Measurements from ENCODE around the gene TXNDC16.

Gene TXNDC16

GRCh38 chr14:52395728-52396127 lies 156.6 kb downstream of the TXNDC16 start:
- in situ Hi-C loops (cut with HindIII; ENCODE audit: low sequenced_read_pairs), result no loop called here

GRCh38 chr14:52391881-52392615 lies 160.3 kb downstream of the TXNDC16 start:
- TF ChIP-seq CTCF (IDR thresholded peaks at IDR 0.05; ENCODE audit: low read depth, low read length, missing control alignments), result no peak
- in situ Hi-C loops (cut with HindIII; ENCODE audit: low sequenced_read_pairs), result no loop called here
- H3K4me3 ChIP-seq (ENCODE audit: low read depth, low read length), result no peak overlapping the region
- peak; percentile 75 for DNase-seq (ENCODE audit: low read depth)

More at GRCh38 chr14:52395728-52396127, 156.6 kb downstream of the TXNDC16 start:
- H3K4me3 ChIP-seq (ENCODE audit: low read depth, low read length), result no peak overlapping the region
- DNase-seq (ENCODE audit: low read depth), result no peak
- no peak for TF ChIP-seq CTCF (IDR thresholded peaks at IDR 0.05; ENCODE audit: low read depth, low read length, missing control alignments)

Data from astrocyte of the cerebellum (primary cell).